ENCODE measurements around the gene SCN3B. TPM values are rescaled to one million over a fixed set of nuclear protein-coding genes. Genes with fewer than 3 reads are reported as not detected.

The SCN3B gene
- total and polyA plus RNA-seq, 9 of the 15 experiments (the other 6 are each of a cell fraction or from before 2014, with no cell fraction given) = 0.01 to 0.15 (median 0.04) TPM; not detected in 6

DNA sequence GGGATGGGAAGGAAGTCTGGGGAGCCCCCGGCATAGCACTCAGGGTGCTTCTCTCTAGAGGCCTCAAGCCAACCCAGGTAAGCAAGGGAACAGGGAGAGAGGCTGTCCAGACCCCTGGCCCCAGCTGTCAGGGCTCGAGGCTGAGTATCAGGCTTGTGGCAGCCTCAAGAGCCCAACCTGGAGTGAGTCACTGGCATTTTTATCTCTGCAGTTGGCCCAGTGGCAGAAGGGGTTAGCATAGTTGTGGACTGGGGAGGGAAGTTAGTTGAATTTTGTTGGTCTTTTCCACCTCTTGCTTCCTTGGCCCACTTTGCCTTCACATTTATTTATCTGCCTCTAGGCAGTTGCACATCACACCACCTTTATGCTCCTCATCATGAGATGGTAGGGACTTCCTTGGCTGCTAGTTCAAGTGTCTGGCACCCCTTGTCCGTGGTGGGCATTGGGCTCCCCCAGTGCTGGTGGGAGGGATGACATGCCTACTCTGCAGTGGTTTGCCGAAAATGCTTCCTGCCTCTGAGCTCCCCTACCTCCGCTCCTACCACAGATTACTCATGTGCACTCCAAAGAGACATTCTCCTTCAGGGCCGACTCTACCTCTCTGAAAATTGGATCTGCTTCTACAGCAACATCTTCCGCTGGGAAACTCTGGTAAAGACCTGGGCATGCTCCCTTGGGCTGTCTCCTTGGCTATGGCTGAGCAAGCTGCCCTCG, 60.1 kb downstream of the SCN3B start (continued):
- TF ChIP-seq TEAD2 (tag; IDR thresholded peaks at IDR 0.05) (no peak), POLR2A (conservative IDR thresholded peaks at IDR 0.05) (no peak), ZNF282 (CRISPR knock-in tag; IDR thresholded peaks at IDR 0.05) (no peak), ZBTB8A (IDR thresholded peaks at IDR 0.05; ENCODE audit: partially characterized antibody) (no peak), ZZZ3 (IDR thresholded peaks at IDR 0.05) (no peak), JUND (IDR thresholded peaks at IDR 0.05; ENCODE audit: borderline replicate concordance, low read depth, low read length) (no peak), JUND (tag; IDR thresholded peaks at IDR 0.05; ENCODE audit: borderline replicate concordance, low read depth, low read length) (no peak)
- TF ChIP-seq, protein P1, sequence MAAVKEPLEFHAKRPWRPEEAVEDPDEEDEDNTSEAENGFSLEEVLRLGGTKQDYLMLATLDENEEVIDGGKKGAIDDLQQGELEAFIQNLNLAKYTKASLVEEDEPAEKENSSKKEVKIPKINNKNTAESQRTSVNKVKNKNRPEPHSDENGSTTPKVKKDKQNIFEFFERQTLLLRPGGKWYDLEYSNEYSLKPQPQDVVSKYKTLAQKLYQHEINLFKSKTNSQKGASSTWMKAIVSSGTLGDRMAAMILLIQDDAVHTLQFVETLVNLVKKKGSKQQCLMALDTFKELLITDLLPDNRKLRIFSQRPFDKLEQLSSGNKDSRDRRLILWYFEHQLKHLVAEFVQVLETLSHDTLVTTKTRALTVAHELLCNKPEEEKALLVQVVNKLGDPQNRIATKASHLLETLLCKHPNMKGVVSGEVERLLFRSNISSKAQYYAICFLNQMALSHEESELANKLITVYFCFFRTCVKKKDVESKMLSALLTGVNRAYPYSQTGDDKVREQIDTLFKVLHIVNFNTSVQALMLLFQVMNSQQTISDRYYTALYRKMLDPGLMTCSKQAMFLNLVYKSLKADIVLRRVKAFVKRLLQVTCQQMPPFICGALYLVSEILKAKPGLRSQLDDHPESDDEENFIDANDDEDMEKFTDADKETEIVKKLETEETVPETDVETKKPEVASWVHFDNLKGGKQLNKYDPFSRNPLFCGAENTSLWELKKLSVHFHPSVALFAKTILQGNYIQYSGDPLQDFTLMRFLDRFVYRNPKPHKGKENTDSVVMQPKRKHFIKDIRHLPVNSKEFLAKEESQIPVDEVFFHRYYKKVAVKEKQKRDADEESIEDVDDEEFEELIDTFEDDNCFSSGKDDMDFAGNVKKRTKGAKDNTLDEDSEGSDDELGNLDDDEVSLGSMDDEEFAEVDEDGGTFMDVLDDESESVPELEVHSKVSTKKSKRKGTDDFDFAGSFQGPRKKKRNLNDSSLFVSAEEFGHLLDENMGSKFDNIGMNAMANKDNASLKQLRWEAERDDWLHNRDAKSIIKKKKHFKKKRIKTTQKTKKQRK (IDR thresholded peaks at IDR 0.05; ENCODE audit: borderline replicate concordance, low read depth, low read length) = no peak
- TF ChIP-seq, protein P2, sequence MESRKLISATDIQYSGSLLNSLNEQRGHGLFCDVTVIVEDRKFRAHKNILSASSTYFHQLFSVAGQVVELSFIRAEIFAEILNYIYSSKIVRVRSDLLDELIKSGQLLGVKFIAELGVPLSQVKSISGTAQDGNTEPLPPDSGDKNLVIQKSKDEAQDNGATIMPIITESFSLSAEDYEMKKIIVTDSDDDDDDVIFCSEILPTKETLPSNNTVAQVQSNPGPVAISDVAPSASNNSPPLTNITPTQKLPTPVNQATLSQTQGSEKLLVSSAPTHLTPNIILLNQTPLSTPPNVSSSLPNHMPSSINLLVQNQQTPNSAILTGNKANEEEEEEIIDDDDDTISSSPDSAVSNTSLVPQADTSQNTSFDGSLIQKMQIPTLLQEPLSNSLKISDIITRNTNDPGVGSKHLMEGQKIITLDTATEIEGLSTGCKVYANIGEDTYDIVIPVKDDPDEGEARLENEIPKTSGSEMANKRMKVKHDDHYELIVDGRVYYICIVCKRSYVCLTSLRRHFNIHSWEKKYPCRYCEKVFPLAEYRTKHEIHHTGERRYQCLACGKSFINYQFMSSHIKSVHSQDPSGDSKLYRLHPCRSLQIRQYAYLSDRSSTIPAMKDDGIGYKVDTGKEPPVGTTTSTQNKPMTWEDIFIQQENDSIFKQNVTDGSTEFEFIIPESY (CRISPR knock-in tag; IDR thresholded peaks at IDR 0.05) = no peak
